GM10248 (cell line): ENCODE measurements around the gene SZRD1.
"Not testable (repeated sequence)": the region's sequence is repeated elsewhere in the genome, so short reads cannot be mapped to it uniquely, and the experiment has no call there.

ENCODE experiments used
- CTCF ChIA-PET: fragments of 300-600 bp; sonication (Branson Sonifier 250); formaldehyde crosslinking; extraction: SDS; loops from one replicate; lab custom pipeline; 2021; ENCODE audit warnings: antibody characterized with exemption; lab: Yijun Ruan, JAX
- POLR2A ChIA-PET: fragments of 350-650 bp; sonication (Branson Sonifier 250); formaldehyde crosslinking; extraction: SDS; loops from one replicate; lab custom pipeline; 2020; ENCODE audit warnings: antibody characterized with exemption; lab: Yijun Ruan, JAX
- DNase-seq: peaks from one replicate; pipeline ENCODE4 v3.0.0; 2012; ENCODE audit errors: extremely low spot score
- CTCF ChIP-seq: IDR thresholded peaks from 2 replicates; pipeline ENCODE4 v1.5.1; 2012; ENCODE audit warnings: mild to moderate bottlenecking, low read depth; ENCODE audit errors: extremely low read depth, missing control alignments, control extremely low read depth

Gene SZRD1

GRCh38 chr1:16338961-16339360 lies 28.1 kb upstream of the SZRD1 start:
- ChIA-PET CTCF (interaction anchor here (1.0 to 1.6 kb wide), 3 partner anchors 11 to 260 kb away, joined by 3 to 4 read pairs (median 3); no protein-coding TSS in a partner anchor), POLR2A (no interaction called here)
- DNase-seq, result no peak
- TF ChIP-seq CTCF, result no peak

GRCh38 chr1:16340673-16341072 lies 26.4 kb upstream of the SZRD1 start:
- ChIA-PET POLR2A (interaction anchor here (0.7 kb wide), 1 partner anchor 8 kb away, joined by 4 read pairs; no protein-coding TSS in a partner anchor), CTCF (no interaction called here)
- DNase-seq, result no peak
- TF ChIP-seq CTCF, result no peak

GRCh38 chr1:16342331-16343062 lies 24.5 kb upstream of the SZRD1 start:
- ChIA-PET CTCF (interaction anchor here (1.0 kb wide), 1 partner anchor 21 kb away, joined by 3 read pairs; no protein-coding TSS in a partner anchor), POLR2A (no interaction called here)
- DNase-seq, result no peak
- TF ChIP-seq CTCF, result no peak

GRCh38 chr1:16343276-16343675 lies 23.8 kb upstream of the SZRD1 start:
- DNase-seq, POLR2A ChIA-PET, CTCF ChIA-PET: not testable (repeated sequence)

GRCh38 chr1:16348414-16349182 lies 18.4 kb upstream of the SZRD1 start:
- ChIA-PET POLR2A (interaction anchor here (0.6 kb wide), 4 partner anchors 8 to 676 kb away, joined by 3 to 6 read pairs (median 4); no protein-coding TSS in a partner anchor), CTCF (interaction anchor here (1.9 kb wide), 1 partner anchor 12 kb away, joined by 5 read pairs; no protein-coding TSS in a partner anchor)
- DNase-seq, result no peak
- no peak for TF ChIP-seq CTCF

- ChIA-PET POLR2A (no interaction called here), CTCF (interaction anchor here (0.9 to 1.5 kb wide), 2 partner anchors 13 to 267 kb away, joined by 3 to 6 read pairs; no protein-coding TSS in a partner anchor)
- TF ChIP-seq CTCF, result no peak
- no peak for DNase-seq
These were observed 17.1 kb upstream of the SZRD1 start for GRCh38 chr1:16349847-16350406.
